ENCODE data around the gene ALOX15. TPM values are rescaled to one million over a fixed set of nuclear protein-coding genes. Genes with fewer than 3 reads are reported as not detected.

Gene ALOX15
- total and polyA plus RNA-seq, 10 of the 15 experiments (the other 5 are each of a cell fraction or from before 2014, with no cell fraction given): 0.05 to 1.0 (median 0.24) TPM

GRCh38 chr17:4599505-4600281 is 41.8 kb downstream of the ALOX15 start (continued):
- TF ChIP-seq IRF5 (IDR thresholded peaks at IDR 0.05; ENCODE audit: borderline replicate concordance) (no peak), SMARCA5 (IDR thresholded peaks at IDR 0.05) (no peak), GATAD2B (conservative IDR thresholded peaks at IDR 0.05; ENCODE audit: low read depth) (no peak), ZBTB4 (CRISPR knock-in tag; IDR thresholded peaks at IDR 0.05) (no peak), NR2F1 (conservative IDR thresholded peaks at IDR 0.05) (no peak), EED (IDR thresholded peaks at IDR 0.05; ENCODE audit: low read depth) (no peak), ZNF274 (IDR thresholded peaks at IDR 0.05; ENCODE audit: insufficient read depth, insufficient read length) (no peak), STAT3 (IDR thresholded peaks at IDR 0.05; ENCODE audit: low read depth, low read length) (no peak), RAD21 (IDR thresholded peaks at IDR 0.05; ENCODE audit: insufficient read depth, low read depth, low read length) (no peak), MTA2 (IDR thresholded peaks at IDR 0.05; ENCODE audit: low read depth) (no peak), HDAC2 (IDR thresholded peaks at IDR 0.05) (no peak), CBX3 (IDR thresholded peaks at IDR 0.05; ENCODE audit: borderline replicate concordance, low read depth) (no peak)
